Suprapubic skin (tissue), 4 donors: Measurements from ENCODE around the gene PLB1.

ENCODE experiments used
- EP300 ChIP-seq: sonication (generic); formaldehyde crosslinking; IDR thresholded peaks from one replicate; pipeline ENCODE4 v1.6.1; 2017; ENCODE audit warnings: antibody characterized with exemption
- POLR2A ChIP-seq, 2 donors: fragments of 450-650 bp; IDR thresholded peaks; one replicate each; pipeline ENCODE4 v1.6.1; 2017; ENCODE audit warnings: antibody characterized with exemption in 2 of 2, mild to moderate bottlenecking in 2 of 2, moderate library complexity in 2 of 2
- POLR2AphosphoS5 ChIP-seq, 3 donors: sonication (generic); formaldehyde crosslinking; IDR thresholded peaks; one replicate each; pipeline ENCODE4 v1.6.1; 2017; ENCODE audit warnings: antibody characterized with exemption in 3 of 3
- TF ChIP-seq, protein P1 (sequence below), 2 donors: fragments of 200-600 bp in 1 of 2; fragments of 450-650 bp in 1 of 2; sonication (generic) in 1 of 2; IDR thresholded peaks; one replicate each; pipeline ENCODE4 v1.5.1; 2016 to 2019; ENCODE audit warnings: antibody characterized with exemption in 2 of 2, mild to moderate bottlenecking in 1 of 2, moderate library complexity in 1 of 2

DNA sequence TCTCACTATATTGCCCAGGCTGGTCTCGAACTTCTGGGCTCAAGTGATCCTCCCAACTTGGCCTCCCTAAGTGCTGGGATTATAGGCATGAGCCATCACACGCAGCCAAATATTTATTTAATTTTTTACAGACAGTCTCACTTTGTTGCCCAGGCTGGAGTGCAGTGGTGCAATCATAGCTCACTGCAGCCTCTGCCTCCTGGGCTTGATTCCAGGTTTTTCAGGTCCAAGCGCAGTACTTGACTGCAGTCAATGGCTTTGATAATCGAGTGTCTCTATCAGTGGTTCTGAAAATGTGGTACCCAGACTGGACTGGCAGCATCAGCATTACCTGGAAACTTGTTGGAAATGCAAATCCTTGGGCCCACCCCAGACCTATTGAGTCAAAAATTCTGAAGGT is 63.1 kb downstream of the PLB1 start:
- TF ChIP-seq, protein P1, sequence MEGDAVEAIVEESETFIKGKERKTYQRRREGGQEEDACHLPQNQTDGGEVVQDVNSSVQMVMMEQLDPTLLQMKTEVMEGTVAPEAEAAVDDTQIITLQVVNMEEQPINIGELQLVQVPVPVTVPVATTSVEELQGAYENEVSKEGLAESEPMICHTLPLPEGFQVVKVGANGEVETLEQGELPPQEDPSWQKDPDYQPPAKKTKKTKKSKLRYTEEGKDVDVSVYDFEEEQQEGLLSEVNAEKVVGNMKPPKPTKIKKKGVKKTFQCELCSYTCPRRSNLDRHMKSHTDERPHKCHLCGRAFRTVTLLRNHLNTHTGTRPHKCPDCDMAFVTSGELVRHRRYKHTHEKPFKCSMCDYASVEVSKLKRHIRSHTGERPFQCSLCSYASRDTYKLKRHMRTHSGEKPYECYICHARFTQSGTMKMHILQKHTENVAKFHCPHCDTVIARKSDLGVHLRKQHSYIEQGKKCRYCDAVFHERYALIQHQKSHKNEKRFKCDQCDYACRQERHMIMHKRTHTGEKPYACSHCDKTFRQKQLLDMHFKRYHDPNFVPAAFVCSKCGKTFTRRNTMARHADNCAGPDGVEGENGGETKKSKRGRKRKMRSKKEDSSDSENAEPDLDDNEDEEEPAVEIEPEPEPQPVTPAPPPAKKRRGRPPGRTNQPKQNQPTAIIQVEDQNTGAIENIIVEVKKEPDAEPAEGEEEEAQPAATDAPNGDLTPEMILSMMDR (IDR thresholded peaks at IDR 0.05) = no peak
- no peak for TF ChIP-seq POLR2AphosphoS5 (IDR thresholded peaks at IDR 0.05)
- TF ChIP-seq POLR2A (IDR thresholded peaks at IDR 0.05) = no peak
- TF ChIP-seq EP300 = no peak
